Right atrium auricular region (tissue), 2 donors: ENCODE results near the gene CILP2. TPM values are rescaled to one million over a fixed set of nuclear protein-coding genes. Genes with fewer than 3 reads are reported as not detected.
A peak's percentile ranks its signal among the peaks of the same experiment; 100 is the strongest.

Experiments
- DNase-seq: peaks from one replicate; pipeline ENCODE4 v3.0.0-alpha.2; 2019; ENCODE audit warnings: low spot score
- H3K27ac ChIP-seq, 2 donors: fragments of 200-600 bp; sonication (generic); 1 replicate in 1 of 2; 2 replicates in 1 of 2; pipeline ENCODE4 v1.5.1; 2016 to 2019
- H3K27me3 ChIP-seq, 2 donors: fragments of 200-600 bp; sonication (generic); one replicate each; pipeline versions ENCODE4 v1.5.1 to v1.6.0; 2017 to 2019
- H3K36me3 ChIP-seq: fragments of 200-600 bp; sonication (generic); one replicate; pipeline ENCODE4 v1.5.1; 2016
- H3K4me1 ChIP-seq, 2 donors: fragments of 200-600 bp; sonication (generic); one replicate each; pipeline versions ENCODE4 v1.5.1 to v1.6.0; 2017 to 2019
- H3K4me3 ChIP-seq, 2 donors: fragments of 200-600 bp; sonication (generic); 1 replicate in 1 of 2; 2 replicates in 1 of 2; pipeline ENCODE4 v1.5.1; 2017 to 2019; ENCODE audit warnings: mild to moderate bottlenecking in 1 of 2, moderate library complexity in 1 of 2
- H3K9me3 ChIP-seq, 2 donors: fragments of 200-600 bp; sonication (generic); one replicate each; pipeline ENCODE4 v1.5.1; 2019
- CTCF ChIP-seq, 2 donors: fragments of 200-600 bp; sonication (generic); IDR thresholded peaks; one replicate each; pipeline ENCODE4 v1.5.1; 2019; ENCODE audit warnings: antibody characterized with exemption in 2 of 2
- total RNA-seq, 2 donors: library from RNA; depleted of rRNA; stranded (reverse); fragments of >200 nt; gene quantifications; one replicate each; pipeline ENCODE4 v1.1.0, GENCODE V29; 2016

CILP2 gene
- under 1 TPM; 0.19 to 0.24 TPM for total RNA-seq

GRCh38 chr19:19538061-19538784, at the start of gene CILP2:
TSS of gene CILP2 (plus strand) at chr19:19538265. CDS start at chr19:19538350, 85 bp downstream.
- peak within 1 kb of the TSS; percentile 8 to 43 for H3K4me3 ChIP-seq
- H3K4me1 ChIP-seq: peaks cover 0 to 41% of the 10 kb centered on the region in 2 donors
- peaks cover 11 to 19% of the 10 kb centered on the region in 2 donors for H3K27me3 ChIP-seq
- DNase-seq: no peak
- TF ChIP-seq CTCF (IDR thresholded peaks at IDR 0.05): no peak
- H3K27ac ChIP-seq: no peak within 1 kb of the TSS
- no peaks in the 10 kb centered on the region for H3K36me3 ChIP-seq
- H3K9me3 ChIP-seq: no peaks in the 10 kb centered on the region

- peak; percentile 89 for DNase-seq
- Histone ChIP-seq H3K27me3 (no peaks in the 10 kb centered on the region), H3K27ac (peak overlapping the region; percentile 62 to 69), H3K9me3 (no peaks in the 10 kb centered on the region), H3K4me1 (peaks cover 0 to 55% of the 10 kb centered on the region in 2 donors), H3K4me3 (peak overlapping the region in 1 of 2 donors; percentile 22), H3K36me3 (peaks cover 15% of the 10 kb centered on the region)
- TF ChIP-seq CTCF (IDR thresholded peaks at IDR 0.05): no peak
Observed at GRCh38 chr19:19488875-19489690, 49.0 kb upstream of the CILP2 start.

DNA sequence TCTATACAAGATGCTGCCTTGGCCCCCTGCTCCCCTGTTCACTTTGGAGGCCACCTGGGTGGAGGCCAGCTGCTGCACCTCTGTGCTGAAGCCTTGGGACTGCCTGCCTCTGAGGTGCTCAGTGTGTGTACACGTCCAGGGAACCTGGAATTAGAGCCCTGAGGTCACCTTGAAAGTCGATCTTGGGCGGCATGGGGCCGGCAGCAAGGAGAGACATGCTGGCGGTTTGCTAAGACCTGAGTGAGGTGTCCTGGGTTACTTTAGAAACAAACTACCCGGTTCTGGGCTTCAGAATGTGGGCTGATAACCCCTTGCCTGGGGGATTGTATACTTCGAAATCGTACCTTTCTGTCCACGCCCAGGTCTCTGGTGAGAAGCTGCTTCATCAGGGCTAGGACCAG, 48.3 kb upstream of the CILP2 start:
- peaks cover 22% of the 10 kb centered on the region for H3K36me3 ChIP-seq
- H3K27ac ChIP-seq: peak overlapping the region; percentile 62 to 69
- no peak for TF ChIP-seq CTCF (IDR thresholded peaks at IDR 0.05)
- no peaks in the 10 kb centered on the region for H3K9me3 ChIP-seq
- H3K4me1 ChIP-seq: peaks cover 0 to 52% of the 10 kb centered on the region in 2 donors
- H3K4me3 ChIP-seq: peak overlapping the region in 1 of 2 donors; percentile 22
- no peaks in the 10 kb centered on the region for H3K27me3 ChIP-seq
- DNase-seq: no peak

GRCh38 chr19:19490214-19490968, 47.7 kb upstream of the CILP2 start:
- Histone ChIP-seq H3K4me1 (peaks cover 0 to 46% of the 10 kb centered on the region in 2 donors), H3K27ac (peak overlapping the region; percentile 62 to 69), H3K9me3 (no peaks in the 10 kb centered on the region), H3K36me3 (peaks cover 24% of the 10 kb centered on the region), H3K4me3 (no peak overlapping the region), H3K27me3 (no peaks in the 10 kb centered on the region)
- peak; percentile 76 to 90 for TF ChIP-seq CTCF (IDR thresholded peaks at IDR 0.05)
- DNase-seq: peak; percentile 88

DNA sequence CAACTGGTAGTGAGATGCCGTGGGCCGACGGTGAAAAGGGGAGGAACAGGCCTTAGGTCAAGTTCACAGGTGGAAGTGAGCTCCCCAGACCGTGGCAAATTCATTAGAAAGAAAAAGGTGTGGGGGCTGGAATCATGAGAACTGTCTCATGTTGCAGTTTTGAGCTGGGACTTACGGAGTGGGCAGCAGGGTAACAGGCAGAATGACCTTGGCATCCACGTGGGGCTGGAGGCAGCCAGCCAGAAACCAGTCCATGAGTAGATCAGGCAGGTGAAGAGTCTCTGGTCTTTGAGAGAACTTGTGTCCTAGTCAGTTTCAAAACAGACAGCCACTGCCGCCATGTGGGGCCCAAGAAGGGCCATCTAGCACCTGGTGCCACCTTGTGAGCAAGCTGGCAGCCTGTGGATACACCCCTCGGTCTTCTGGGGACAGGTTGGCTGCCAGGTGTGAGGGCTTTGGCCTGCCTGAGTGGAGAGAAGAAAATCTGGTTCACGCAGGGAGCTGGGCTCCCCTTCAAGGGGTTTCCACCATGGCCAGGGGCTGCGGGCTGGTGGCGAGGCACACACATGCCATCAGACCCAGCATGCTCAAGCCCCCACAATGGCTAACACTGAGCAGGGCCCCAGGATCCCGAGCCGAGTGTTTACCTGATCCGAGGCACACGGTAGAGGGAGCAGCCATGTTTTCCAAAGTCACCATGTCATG, 46.6 kb upstream of the CILP2 start:
- H3K27me3 ChIP-seq: no peaks in the 10 kb centered on the region
- TF ChIP-seq CTCF (IDR thresholded peaks at IDR 0.05): no peak
- H3K27ac ChIP-seq: no peak overlapping the region
- peaks cover 33% of the 10 kb centered on the region for H3K36me3 ChIP-seq
- H3K4me1 ChIP-seq: peaks cover 0 to 38% of the 10 kb centered on the region in 2 donors
- H3K4me3 ChIP-seq: no peak overlapping the region
- H3K9me3 ChIP-seq: no peaks in the 10 kb centered on the region
- no peak for DNase-seq
